HG02798 (cell line): ENCODE data around the gene SMIM13.

ENCODE experiments used
- ATAC-seq: cut with Tn5 transposase; IDR thresholded peaks from one replicate; pipeline ENCODE4 v1.9.1; 2021; ENCODE audit warnings: mild to moderate bottlenecking; ENCODE audit not compliant: unreplicated experiment, poor library complexity

Gene SMIM13

GRCh38 chr6:11093626-11094410 lies at the start of gene SMIM13:
Gene SMIM13, plus strand, starts transcription at chr6:11093834. Its CDS starts 480 bp downstream, at chr6:11094314.
- ATAC-seq, result peak; percentile 92

GRCh38 chr6:11043961-11044711 lies 49.5 kb upstream of the SMIM13 start, which contains the start of gene ELOVL2:
Gene ELOVL2, minus strand, starts transcription at chr6:11044305. Its CDS starts 75 bp downstream, at chr6:11044230.
- ATAC-seq, result peak; percentile 37

DNA sequence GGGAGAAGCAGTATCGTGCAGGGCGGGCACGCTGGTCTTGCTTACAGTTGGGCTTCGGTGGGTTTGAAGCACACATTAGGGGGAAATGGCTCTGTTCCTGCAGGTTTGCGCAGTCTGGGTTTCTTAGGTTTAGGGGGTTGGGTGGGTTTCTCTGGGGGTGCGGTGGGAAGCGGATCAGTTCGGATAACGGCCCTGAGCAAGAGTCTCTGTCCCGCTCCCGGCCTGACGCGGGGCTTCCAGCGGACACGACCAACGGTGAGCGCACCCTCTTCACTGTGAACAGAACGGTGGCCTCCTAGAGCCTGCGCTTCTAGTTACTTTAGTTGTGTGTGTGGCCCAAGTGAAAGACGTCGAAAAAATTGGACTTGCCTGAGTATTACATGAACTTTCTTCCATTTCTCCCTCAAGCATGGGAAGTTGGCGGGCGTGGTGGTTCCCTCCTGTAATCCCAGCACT lies 48.9 kb upstream of the SMIM13 start:
- no peak for ATAC-seq

DNA sequence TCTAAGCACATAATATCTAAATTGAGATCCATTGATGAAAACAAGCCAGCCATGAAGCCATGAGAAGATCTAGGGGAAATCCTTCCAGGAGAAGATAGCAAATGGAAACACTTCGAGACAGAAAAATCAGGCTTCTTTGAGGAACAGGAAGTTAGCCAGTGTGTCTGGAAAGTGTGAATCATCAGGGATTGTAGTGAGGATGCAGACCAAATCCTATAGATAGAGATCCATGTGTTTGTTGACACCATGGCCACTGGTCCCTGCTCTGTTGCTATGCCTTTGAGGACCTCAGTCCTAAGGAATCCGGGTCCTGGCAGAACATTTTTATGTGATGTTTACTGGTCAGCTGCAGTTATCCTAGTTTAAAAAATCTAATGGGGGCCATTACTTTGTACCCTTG lies 42.9 kb upstream of the SMIM13 start:
- no peak for ATAC-seq

GRCh38 chr6:11053307-11053706 lies 40.3 kb upstream of the SMIM13 start:
- ATAC-seq, result no peak

GRCh38 chr6:11054722-11055121 lies 38.9 kb upstream of the SMIM13 start:
- ATAC-seq, result no peak

DNA sequence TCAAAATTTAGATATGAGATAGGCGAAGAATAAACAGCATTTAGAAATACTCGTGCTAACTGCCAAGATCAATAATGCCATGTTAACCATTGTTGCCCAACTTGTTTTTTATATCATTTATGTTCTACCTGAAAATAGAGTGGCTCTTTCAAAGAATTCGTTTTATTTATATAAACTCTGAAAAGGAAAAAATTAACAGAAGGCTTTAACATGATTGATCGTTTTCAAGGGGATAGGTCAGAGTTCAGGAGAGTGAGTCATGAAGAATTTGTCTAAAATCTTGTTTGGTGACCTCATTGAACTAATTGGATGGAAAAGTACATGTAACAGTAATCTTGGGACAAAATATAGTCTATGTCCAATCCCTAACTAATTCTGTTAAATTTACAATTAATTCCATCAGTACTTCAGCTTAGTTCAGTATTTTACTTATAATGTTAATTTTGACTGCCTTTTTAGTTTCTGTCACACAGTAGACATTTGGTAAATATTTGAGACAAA lies 38.5 kb upstream of the SMIM13 start:
- ATAC-seq, result no peak

DNA sequence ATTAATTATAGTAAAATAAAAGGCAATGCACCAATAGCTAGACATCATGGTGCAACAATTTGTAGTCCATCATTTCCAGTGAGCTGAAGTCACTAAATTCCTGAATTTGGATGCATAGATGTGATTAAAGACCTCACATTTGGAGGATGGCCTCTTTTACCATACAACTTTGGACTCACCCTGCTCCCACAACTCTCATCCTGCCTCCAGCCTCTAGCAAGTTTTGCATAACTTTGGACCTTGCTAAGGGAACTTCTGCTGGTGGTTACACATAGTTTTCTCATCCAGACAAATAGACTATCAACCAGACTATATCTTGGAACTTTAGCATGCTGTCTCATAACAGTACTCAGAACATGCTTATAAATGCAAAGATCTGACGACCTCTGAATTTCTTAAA lies 36.8 kb upstream of the SMIM13 start:
- ATAC-seq, result no peak

- ATAC-seq, result no peak
Measured at GRCh38 chr6:11058406-11058805, 35.2 kb upstream of the SMIM13 start.

GRCh38 chr6:11062083-11062482 lies 31.6 kb upstream of the SMIM13 start:
- no peak for ATAC-seq

DNA sequence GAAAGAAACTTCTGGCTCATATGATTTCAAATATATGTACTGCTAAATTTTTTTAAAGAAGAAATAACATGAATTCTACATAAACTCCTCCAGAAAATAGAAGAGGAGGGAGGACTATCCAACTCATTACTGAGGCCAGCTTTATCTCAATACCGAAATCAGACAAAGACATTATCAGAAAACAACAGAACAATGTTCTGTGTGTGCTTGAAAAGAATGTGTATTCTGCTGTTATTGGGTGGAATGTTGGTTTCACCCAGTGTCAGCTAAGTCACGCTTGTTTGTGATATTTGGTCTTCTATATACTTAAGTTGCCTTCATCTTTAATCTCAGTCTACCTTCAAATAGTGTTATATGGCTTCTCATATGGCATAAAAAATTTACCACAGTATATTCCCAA lies 30.9 kb upstream of the SMIM13 start:
- ATAC-seq, result no peak

DNA sequence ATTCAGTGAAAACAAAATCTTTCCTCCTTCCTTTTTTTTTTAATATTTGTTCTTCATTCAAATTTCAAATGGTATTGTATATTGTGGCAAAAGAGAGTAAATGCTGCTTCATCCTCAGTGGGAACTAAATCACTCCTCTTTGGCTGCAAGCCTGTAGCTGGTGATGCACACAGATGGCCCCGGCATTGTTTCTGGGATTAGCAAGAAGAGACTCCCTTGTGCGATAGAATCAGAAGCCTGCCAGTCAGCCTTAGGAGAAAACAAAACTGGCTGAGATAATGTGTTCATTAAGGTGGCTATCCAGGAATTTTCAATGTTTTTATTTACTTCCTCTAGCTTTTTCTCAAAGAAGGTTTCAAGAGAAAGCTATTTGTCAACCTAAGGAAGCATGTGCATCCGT lies 28.8 kb upstream of the SMIM13 start:
- ATAC-seq, result no peak

DNA sequence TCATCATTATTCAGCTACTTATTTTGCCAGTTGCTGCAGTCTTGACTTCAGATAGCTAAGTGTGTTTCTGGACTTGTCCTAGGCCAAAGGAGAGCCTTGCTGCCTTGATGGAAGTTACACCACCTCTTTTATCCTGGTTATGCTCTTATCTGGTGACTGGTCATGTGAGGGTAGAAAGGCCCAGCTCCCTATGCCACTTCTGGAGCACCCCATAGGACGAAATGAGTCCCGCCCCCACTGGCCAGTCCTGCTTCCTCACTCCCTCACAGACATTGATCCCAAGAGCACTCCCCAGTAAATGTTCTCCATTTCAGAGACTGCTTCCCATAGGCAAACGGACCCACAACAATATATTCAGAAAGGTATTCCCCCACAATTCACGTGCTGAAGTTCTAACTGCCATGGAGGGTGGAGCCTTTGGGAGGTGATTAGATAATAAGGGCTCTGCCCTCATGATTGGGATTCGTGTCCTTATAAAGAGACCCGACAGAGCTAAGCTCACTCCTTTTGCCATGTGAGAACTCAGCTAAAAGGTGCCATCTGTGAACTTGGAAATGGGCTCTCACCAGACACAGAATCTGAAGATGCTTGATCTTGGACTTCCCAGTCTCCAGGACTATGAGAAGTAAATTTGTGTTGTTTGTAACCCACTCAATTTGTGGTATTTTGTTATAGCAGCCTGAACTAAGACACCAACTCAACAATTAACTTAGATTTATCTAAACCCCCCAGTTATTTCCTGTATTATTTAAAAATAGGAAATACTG lies 28.0 kb upstream of the SMIM13 start:
- no peak for ATAC-seq

DNA sequence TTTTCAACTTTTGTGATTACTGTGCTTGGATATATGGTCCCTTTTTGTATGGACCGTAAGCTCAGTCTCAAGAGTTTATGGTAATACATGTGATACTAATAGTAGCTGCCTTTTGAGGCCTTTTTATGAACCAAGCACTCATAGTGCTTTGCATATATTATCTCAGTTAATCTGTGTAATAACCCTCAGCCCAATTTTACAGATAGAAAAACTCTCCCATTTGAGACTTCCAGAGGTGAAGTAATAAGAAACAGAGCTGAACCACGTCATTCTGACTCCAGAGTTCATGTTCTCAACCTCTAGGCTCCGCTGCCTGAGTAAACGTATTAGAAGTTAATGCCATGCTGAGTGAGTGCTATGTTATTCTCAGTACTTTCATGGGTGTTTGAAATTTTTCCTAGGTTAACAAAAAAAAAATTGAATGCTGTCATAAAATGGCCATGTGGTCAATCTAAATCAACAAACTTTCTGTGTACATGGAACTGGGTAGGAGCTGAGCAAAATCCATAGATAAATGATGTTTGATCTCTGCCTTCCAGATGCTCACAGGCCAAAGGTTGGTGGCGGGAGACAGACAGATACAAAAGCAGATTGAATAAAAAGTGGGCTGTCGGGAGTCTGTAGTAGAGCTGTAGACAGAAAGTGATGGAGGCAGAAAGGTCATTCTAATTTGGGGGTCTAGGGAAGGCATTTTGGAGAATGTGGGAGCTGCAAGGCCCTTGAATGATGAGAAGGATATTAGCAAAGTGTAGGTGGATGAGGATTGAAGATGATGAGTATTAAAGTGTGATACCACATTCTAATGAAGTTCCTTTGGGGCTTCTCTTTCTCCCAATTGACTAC lies 26.9 kb upstream of the SMIM13 start:
- ATAC-seq, result no peak

DNA sequence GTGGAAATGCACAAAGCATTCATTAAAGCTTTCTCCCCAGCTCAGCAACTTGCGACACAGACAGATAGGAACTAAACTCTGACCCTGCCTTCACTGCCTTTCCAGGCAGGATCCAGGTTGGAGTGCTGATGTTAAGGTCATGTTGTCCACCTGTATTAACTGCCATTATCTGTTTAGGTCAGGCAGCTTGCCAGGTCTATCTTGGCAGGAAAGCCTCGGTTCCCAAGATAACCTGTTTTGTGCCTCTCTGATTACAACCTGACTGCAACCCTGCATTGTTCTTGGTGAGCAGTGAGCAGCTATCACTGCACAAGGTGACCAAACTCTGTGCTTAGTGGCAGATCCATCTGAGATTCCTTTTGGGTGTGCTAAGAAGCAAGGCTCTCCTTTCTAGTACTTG lies 26.3 kb upstream of the SMIM13 start:
- ATAC-seq, result no peak

DNA sequence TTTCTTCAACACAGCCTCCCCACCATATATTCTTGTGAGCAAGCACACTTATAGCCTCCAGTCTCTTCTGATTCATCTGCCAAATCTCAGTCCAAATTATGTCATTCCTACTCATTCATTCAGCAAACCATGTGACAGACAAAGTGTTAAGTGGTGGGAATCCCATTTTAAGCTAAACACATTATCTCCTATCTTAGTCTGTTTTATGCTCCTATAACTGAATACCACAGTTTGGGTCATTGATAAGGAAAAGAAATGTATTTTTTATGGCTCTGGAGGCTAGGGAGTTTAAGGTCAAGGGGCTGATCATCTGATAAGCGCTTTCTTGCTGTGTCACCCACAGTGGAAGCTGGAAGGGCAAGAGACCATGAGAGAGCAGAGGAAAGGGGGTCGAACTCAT lies 23.9 kb upstream of the SMIM13 start:
- no peak for ATAC-seq

- ATAC-seq, result no peak
Measured at GRCh38 chr6:11072101-11072500, 21.5 kb upstream of the SMIM13 start.

GRCh38 chr6:11076540-11076939 lies 17.1 kb upstream of the SMIM13 start:
- no peak for ATAC-seq

GRCh38 chr6:11078266-11078665 lies 15.4 kb upstream of the SMIM13 start:
- no peak for ATAC-seq

DNA sequence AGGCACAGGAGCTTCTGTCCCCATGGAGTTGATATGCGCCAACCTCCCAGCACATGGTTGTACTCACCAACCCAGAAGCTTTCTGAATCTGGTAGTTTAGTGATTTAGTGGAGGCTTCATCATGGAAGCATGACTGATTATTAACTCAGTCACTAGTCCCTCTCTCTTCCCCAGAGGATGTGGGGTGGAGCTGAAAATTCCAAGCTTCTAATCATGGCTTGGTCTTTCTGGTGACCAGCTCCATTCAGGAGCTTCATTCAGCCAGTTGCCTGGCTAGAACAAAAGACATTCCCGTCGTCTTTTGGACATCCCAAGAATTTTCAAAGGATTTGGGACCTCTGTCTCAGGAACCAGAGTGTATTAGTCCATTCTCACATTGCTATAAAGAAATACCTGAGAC lies 13.3 kb upstream of the SMIM13 start:
- no peak for ATAC-seq
